IPS-18c (cell line): ENCODE data around the gene LACTBL1.
"Not testable (repeated sequence)": the region's sequence is repeated elsewhere in the genome, so short reads cannot be mapped to it uniquely, and the experiment has no call there.

ENCODE experiments used
- H3K4me3 ChIP-seq: 2 replicates; pipeline ENCODE4 v1.7.0; 2013; ENCODE audit warnings: low read depth, mild to moderate bottlenecking, low read length, moderate library complexity; ENCODE audit not compliant: insufficient read depth
- H3K9me3 ChIP-seq: one replicate; pipeline ENCODE4 v1.6.1; 2013; ENCODE audit warnings: mild to moderate bottlenecking, low read length, moderate library complexity; ENCODE audit not compliant: control insufficient read depth, insufficient read depth

The LACTBL1 gene

DNA sequence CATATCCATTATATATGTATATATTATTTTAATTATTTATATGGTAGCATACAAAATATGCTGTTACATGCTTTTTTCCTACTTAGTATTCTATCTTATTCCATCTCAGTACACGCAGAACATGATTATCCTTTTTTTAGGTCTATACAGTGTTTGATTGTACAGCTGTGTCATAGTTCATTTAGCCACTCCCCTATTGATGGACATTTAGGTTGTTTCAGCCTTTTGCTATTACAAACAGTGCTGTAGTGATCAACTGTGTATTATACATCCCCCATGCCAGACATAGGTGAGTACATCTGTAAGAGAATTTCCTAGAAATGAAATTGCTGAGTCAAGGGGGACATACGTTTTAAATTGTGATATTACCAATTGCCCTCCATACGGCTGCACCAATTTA lies 15.6 kb downstream of the LACTBL1 start:
- Histone ChIP-seq H3K9me3 (no peaks in the 10 kb centered on the region), H3K4me3 (no peak overlapping the region)

DNA sequence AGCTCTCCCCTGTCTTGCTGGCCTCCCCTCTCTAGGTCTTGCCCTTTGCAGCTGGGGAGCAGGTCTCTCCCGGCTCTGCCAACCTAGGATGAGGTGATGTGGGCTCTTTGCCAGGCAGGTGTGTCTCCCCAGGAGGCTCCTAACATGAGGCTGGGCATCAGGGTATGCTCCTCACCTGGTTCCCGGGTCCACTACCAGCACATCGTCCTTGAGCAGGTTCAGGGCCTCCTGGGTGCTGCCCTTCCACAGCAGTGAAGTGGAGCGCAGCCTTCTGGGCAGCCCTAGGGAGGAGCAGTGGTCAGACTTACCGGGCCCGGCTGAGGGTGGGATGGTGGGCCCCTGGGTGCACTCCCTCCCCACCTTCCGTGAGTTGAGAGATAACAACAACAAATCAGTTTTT lies 17.5 kb downstream of the LACTBL1 start:
- Histone ChIP-seq H3K9me3 (no peaks in the 10 kb centered on the region), H3K4me3 (no peak overlapping the region)

DNA sequence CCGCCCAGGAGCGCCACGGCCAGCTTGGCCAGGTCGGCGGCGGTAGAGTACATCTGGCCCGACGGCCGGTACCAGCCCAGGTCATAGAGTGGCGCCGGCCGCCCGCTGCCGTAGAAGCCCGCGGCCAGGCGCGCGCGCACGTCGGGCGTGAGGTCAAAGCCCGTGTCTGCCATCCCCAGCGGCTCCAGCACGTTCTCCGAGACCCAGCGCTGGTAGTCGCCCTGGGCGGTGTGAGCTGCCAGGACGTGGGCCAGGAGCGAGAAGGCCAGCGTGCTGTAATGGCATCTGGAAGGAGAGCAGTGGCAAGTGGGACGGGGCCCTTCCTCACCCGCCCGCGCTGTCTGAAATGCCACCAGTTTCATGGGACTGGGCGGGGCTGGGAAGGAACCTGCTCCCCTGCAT lies 18.9 kb downstream of the LACTBL1 start:
- Histone ChIP-seq H3K4me3 (no peak overlapping the region), H3K9me3 (no peaks in the 10 kb centered on the region)

- Histone ChIP-seq H3K4me3 (no peak overlapping the region), H3K9me3 (no peaks in the 10 kb centered on the region)
These were observed 19.5 kb downstream of the LACTBL1 start for GRCh38 chr1:22953057-22953739.

- no peaks in the 10 kb centered on the region for H3K9me3 ChIP-seq
- no peak overlapping the region for H3K4me3 ChIP-seq
These were observed 20.0 kb downstream of the LACTBL1 start for GRCh38 chr1:22952694-22953056.

- H3K9me3 ChIP-seq, result no peaks in the 10 kb centered on the region
- H3K4me3 ChIP-seq, result no peak overlapping the region
These were observed 20.9 kb downstream of the LACTBL1 start for GRCh38 chr1:22951796-22952195.

DNA sequence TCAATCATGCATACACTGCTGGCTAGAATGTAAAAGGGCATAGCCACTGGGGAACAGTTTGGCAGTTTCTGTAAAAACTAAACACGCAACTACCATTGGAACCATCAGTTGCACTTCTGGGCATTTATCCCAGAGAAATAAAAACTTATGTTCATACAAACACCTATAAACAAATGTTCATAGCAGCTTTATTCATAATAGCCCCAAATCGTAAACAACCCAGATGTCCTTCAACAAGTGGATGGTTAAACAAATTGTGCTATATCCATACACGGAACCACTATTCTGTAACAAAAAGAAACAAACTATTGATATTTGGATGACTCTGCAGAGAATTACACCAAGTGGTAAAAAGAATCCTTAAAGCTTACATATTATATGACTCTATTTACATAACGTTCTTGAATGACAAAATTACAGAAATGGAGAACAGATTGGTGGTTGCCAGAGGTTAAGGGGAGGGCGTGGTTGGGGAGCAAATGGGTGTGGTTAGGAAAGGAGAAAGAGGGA lies 22.8 kb downstream of the LACTBL1 start:
- no peak overlapping the region for H3K4me3 ChIP-seq
- H3K9me3 ChIP-seq, result no peaks in the 10 kb centered on the region

DNA sequence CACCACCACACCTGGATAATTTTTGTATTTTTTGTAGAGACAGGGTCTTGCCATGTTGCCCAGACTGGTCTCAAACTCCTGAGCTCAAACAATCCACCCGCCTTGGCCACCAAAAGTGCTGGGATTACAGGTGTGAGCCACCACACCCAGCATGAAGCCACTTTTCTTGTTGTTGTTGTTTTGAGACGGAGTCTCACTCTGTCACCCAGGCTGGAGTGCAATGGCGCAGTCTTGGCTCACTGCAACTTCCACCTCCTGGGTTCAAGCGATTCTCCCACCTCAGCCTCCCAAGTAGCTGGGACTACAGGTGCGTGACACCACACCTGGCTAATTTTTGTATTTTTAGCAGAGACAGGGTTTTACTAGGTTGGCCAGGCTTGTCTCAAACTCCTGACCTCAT lies 27.5 kb downstream of the LACTBL1 start:
- not testable (repeated sequence) for H3K4me3 ChIP-seq, H3K9me3 ChIP-seq

- Histone ChIP-seq H3K9me3 (no peaks in the 10 kb centered on the region), H3K4me3 (no peak overlapping the region)
These were observed 28.2 kb downstream of the LACTBL1 start for GRCh38 chr1:22944346-22945055.

GRCh38 chr1:22941257-22941656 lies 31.4 kb downstream of the LACTBL1 start:
- Histone ChIP-seq H3K9me3 (no peaks in the 10 kb centered on the region), H3K4me3 (no peak overlapping the region)

- H3K4me3 ChIP-seq, result no peak overlapping the region
- H3K9me3 ChIP-seq, result no peaks in the 10 kb centered on the region
These were observed 36.0 kb downstream of the LACTBL1 start for GRCh38 chr1:22936681-22937080.

DNA sequence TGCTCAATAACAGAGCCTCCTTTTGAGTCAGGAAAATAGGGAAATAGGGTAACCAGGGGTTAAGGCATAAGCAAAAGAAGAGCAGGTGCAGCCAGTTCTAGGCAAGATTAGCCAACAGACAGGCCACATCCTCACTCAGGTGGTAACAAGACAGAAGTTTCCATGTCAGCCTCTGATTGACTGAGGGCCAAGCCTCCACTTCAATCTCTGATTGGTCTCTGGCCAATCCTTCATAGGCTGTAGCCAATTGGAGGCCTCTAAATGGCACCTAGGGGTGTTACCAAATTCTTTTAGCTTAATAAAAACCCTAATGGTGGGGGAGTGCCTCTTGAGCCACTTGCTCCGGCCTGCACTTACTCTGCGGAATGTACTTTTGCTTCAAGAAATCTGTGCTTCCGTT lies 37.2 kb downstream of the LACTBL1 start:
- Histone ChIP-seq H3K4me3 (no peak overlapping the region), H3K9me3 (no peaks in the 10 kb centered on the region)

GRCh38 chr1:22932803-22933470 lies 39.7 kb downstream of the LACTBL1 start:
- H3K9me3 ChIP-seq, result no peaks in the 10 kb centered on the region
- H3K4me3 ChIP-seq, result no peak overlapping the region

GRCh38 chr1:22930240-22930912 lies 42.3 kb downstream of the LACTBL1 start:
- Histone ChIP-seq H3K4me3 (no peak overlapping the region), H3K9me3 (no peaks in the 10 kb centered on the region)

- no peak overlapping the region for H3K4me3 ChIP-seq
- no peaks in the 10 kb centered on the region for H3K9me3 ChIP-seq
These were observed 47.6 kb downstream of the LACTBL1 start for GRCh38 chr1:22925111-22925510.

DNA sequence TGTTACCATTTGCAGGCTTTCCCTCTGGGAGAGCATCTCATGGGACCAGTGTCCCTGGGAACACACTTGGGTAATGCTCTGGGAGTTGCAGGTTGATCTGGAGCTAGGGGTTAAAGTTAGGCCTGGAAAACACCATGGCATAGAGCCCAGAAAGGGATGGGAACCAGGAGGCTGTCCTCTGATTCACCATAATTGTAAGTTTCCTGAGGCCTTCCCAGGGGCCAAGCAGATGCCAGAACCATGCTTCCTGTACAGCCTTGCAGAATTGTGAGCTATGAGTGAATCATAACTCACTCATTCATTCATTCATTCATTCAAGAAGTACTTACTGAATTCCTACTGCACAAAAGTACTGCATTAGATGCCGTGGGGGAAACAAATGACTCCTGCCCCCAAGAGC lies 50.0 kb downstream of the LACTBL1 start:
- H3K9me3 ChIP-seq, result no peaks in the 10 kb centered on the region
- no peak overlapping the region for H3K4me3 ChIP-seq

DNA sequence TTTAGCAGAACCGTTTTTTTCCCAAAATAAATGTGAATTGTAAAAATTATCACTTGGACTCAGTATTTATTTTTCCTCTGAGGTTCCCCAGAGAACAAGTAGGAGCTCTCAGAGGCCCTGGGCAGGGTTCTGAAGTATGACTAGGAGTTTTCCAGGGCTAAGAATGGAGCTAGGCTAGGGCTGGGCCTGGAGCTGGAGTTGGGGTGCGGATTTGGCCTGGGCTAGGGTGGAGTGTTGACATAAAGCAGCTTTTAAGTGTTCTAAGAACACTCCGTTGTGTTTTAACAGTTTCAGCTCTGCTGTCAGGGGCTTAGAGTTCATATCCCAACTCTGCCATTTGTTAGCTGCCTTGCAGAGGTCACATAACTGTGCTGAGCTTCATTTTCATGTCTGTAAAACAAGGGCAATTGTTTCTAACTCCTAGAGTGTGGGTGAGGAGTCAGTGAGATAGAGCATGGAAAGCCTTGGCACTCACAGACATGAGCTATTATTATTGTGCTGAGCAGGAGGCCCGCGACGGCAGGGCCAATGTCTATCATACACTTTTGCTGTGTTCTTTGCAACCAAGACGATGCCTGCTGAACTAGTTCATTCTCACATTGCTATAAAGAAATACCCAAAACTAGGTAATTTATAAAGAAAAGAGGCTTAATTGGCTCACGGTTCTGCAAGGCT lies 51.1 kb downstream of the LACTBL1 start:
- Histone ChIP-seq H3K9me3 (no peaks in the 10 kb centered on the region), H3K4me3 (no peak overlapping the region)
